Large intestine (tissue), 3 donors: Measurements from ENCODE around the gene ZCCHC24. TPM values are rescaled to one million over a fixed set of nuclear protein-coding genes. Genes with fewer than 3 reads are reported as not detected.
"Not testable (repeated sequence)": the region's sequence is repeated elsewhere in the genome, so short reads cannot be mapped to it uniquely, and the experiment has no call there.

ENCODE experiments used
- DNase-seq, 2 donors: peaks; one replicate each; pipeline versions ENCODE4 v3.0.0 to v3.0.0-alpha.2; 2013
- H3K27ac ChIP-seq: one replicate; pipeline ENCODE4 v1.5.1; 2013; ENCODE audit warnings: low read length
- H3K27me3 ChIP-seq: 2 replicates; pipeline ENCODE4 v1.6.1; 2013; ENCODE audit warnings: low read length; ENCODE audit not compliant: control insufficient read depth, insufficient read depth
- H3K36me3 ChIP-seq: 2 replicates; pipeline ENCODE4 v1.6.1; 2013; ENCODE audit warnings: low read length; ENCODE audit not compliant: control insufficient read depth, insufficient read depth
- H3K4me1 ChIP-seq: one replicate; pipeline ENCODE4 v1.6.1; 2013; ENCODE audit warnings: low read length; ENCODE audit not compliant: control insufficient read depth, insufficient read depth
- H3K4me3 ChIP-seq: one replicate; pipeline ENCODE4 v1.5.1; 2013; ENCODE audit warnings: low read length
- H3K9me3 ChIP-seq: one replicate; pipeline ENCODE4 v1.6.1; 2013; ENCODE audit warnings: mild to moderate bottlenecking, low read depth, low read length, moderate library complexity; ENCODE audit not compliant: control insufficient read depth
- WGBS: methylation state at CpG from one replicate; pipeline ENCODE4 v1.1.5; 2013; ENCODE audit warnings: low lambda C conversion rate; ENCODE audit not compliant: insufficient coverage; 5-methylcytosine and 5-hydroxymethylcytosine counted together
- polyA plus RNA-seq: library from polyadenylated mRNA; unstranded; fragments of 120-200 nt; gene quantifications from one replicate; pipeline ENCODE4 v1.2.1, GENCODE V29; 2013

ZCCHC24 gene
- polyA plus RNA-seq, 1 donor = 23.8 TPM

- H3K36me3 ChIP-seq = peaks cover 19% of the 10 kb centered on the region
- no peak overlapping the region for H3K4me3 ChIP-seq
- no CpG with 5 or more reads among the region's 5 CpGs for whole genome bisulfite sequencing
- DNase-seq = peak in 1 of 2 donors; percentile 65
- no peaks in the 10 kb centered on the region for H3K27me3 ChIP-seq
- no peaks in the 10 kb centered on the region for H3K9me3 ChIP-seq
- peaks cover 35% of the 10 kb centered on the region for H3K4me1 ChIP-seq
- peak overlapping the region; percentile 16 for H3K27ac ChIP-seq
Measured at GRCh38 chr10:79345241-79346011, 100.0 kb downstream of the ZCCHC24 start.

GRCh38 chr10:79344502-79345195 lies 100.8 kb downstream of the ZCCHC24 start:
- Histone ChIP-seq H3K4me3 (no peak overlapping the region), H3K27ac (peak overlapping the region; percentile 16), H3K36me3 (peaks cover 11% of the 10 kb centered on the region), H3K9me3 (no peaks in the 10 kb centered on the region), H3K4me1 (peaks cover 32% of the 10 kb centered on the region), H3K27me3 (no peaks in the 10 kb centered on the region)
- peak in 1 of 2 donors; percentile 76 for DNase-seq
- WGBS = 80% methylated on average over 1 of the region's 3 CpGs

GRCh38 chr10:79342811-79343561 lies 102.4 kb downstream of the ZCCHC24 start:
- no peaks in the 10 kb centered on the region for H3K36me3 ChIP-seq
- no peak for DNase-seq
- H3K27me3 ChIP-seq = no peaks in the 10 kb centered on the region
- H3K4me1 ChIP-seq = peaks cover 18% of the 10 kb centered on the region
- H3K27ac ChIP-seq = no peak overlapping the region
- no peak overlapping the region for H3K4me3 ChIP-seq
- H3K9me3 ChIP-seq = no peaks in the 10 kb centered on the region
- no CpG with 5 or more reads among the region's 10 CpGs for WGBS

GRCh38 chr10:79342295-79342761 lies 103.1 kb downstream of the ZCCHC24 start:
- Histone ChIP-seq H3K36me3 (no peaks in the 10 kb centered on the region), H3K9me3 (no peaks in the 10 kb centered on the region), H3K27ac (no peak overlapping the region), H3K27me3 (no peaks in the 10 kb centered on the region), H3K4me1 (peaks cover 18% of the 10 kb centered on the region), H3K4me3 (no peak overlapping the region)
- no peak for DNase-seq
- no CpG with 5 or more reads among the region's 5 CpGs for WGBS

- H3K36me3 ChIP-seq = no peaks in the 10 kb centered on the region
- H3K27ac ChIP-seq = no peak overlapping the region
- no peak overlapping the region for H3K4me3 ChIP-seq
- no peak for DNase-seq
- H3K4me1 ChIP-seq = peaks cover 9% of the 10 kb centered on the region
- no peaks in the 10 kb centered on the region for H3K27me3 ChIP-seq
- no CpG with 5 or more reads among the region's 5 CpGs for WGBS
- H3K9me3 ChIP-seq = no peaks in the 10 kb centered on the region
Measured at GRCh38 chr10:79340646-79341244, 104.7 kb downstream of the ZCCHC24 start.

- H3K4me1 ChIP-seq = no peaks in the 10 kb centered on the region
- no peak overlapping the region for H3K4me3 ChIP-seq
- no peak for DNase-seq
- no peaks in the 10 kb centered on the region for H3K36me3 ChIP-seq
- H3K27me3 ChIP-seq = no peaks in the 10 kb centered on the region
- H3K9me3 ChIP-seq = no peaks in the 10 kb centered on the region
- H3K27ac ChIP-seq = no peak overlapping the region
- WGBS = no CpG with 5 or more reads among the region's 3 CpGs
Measured at GRCh38 chr10:79339266-79339665, 106.2 kb downstream of the ZCCHC24 start.

- not testable (repeated sequence) for H3K27ac ChIP-seq, H3K9me3 ChIP-seq, H3K4me3 ChIP-seq, H3K36me3 ChIP-seq, H3K27me3 ChIP-seq, H3K4me1 ChIP-seq, DNase-seq
- no CpG with 5 or more reads among the region's 11 CpGs for WGBS
Measured at GRCh38 chr10:79337783-79338469, 107.5 kb downstream of the ZCCHC24 start.

GRCh38 chr10:79336739-79337138 lies 108.7 kb downstream of the ZCCHC24 start:
- Histone ChIP-seq H3K36me3 (no peaks in the 10 kb centered on the region), H3K9me3 (no peaks in the 10 kb centered on the region), H3K27me3 (no peaks in the 10 kb centered on the region), H3K4me3 (no peak overlapping the region), H3K27ac (no peak overlapping the region), H3K4me1 (no peaks in the 10 kb centered on the region)
- DNase-seq = no peak
- no CpG with 5 or more reads among the region's 7 CpGs for WGBS

GRCh38 chr10:79336276-79336675 lies 109.1 kb downstream of the ZCCHC24 start:
- Histone ChIP-seq H3K36me3 (no peaks in the 10 kb centered on the region), H3K4me1 (no peaks in the 10 kb centered on the region), H3K9me3 (no peaks in the 10 kb centered on the region), H3K27me3 (no peaks in the 10 kb centered on the region), H3K27ac (no peak overlapping the region), H3K4me3 (no peak overlapping the region)
- WGBS = no CpG with 5 or more reads among the region's 3 CpGs
- DNase-seq = no peak
